Measurements from ENCODE around the gene RPTOR. TPM values are rescaled to one million over a fixed set of nuclear protein-coding genes. Genes with fewer than 3 reads are reported as not detected.
A peak's percentile ranks its signal among the peaks of the same experiment; 100 is the strongest.

The RPTOR gene
- total RNA-seq, 2 experiments from 2014 or later = 48.7 to 58.2 TPM

DNA sequence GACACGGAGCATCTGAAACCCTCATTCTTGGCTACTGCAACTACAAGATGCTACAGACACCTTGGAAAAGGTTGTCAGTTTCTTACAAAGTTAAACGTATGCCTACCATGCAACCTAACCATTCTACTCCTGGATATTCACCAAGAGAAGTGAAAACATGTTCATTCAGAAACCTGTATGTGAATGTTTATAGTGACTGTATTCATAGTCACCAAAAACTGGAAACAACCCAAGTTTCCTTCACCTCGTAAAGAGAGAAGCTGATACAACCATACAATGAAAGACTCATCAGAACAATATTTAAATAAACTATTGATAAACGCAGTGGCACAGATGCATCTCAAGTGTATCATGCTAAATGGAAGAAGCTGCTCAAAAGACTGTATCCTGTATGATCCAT is 391.6 kb downstream of the RPTOR start:
- POLR2A ChIA-PET = no interaction called here
- Mint-ChIP-seq H3K9me3 (no peaks in the 10 kb centered on the region), H3K27me3 (no peaks in the 10 kb centered on the region), H3K4me3 (no peak overlapping the region), H3K36me3 (ENCODE audit: low read depth) (peaks cover 12% of the 10 kb centered on the region), H3K4me1 (peaks cover 43% of the 10 kb centered on the region), H3K27ac (no peak overlapping the region)
- CTCF ChIA-PET = interaction anchor here (1.0 kb wide), 1 partner anchor 361 kb away, joined by 4 read pairs; no protein-coding TSS in a partner anchor
- no peak for DNase-seq

DNA sequence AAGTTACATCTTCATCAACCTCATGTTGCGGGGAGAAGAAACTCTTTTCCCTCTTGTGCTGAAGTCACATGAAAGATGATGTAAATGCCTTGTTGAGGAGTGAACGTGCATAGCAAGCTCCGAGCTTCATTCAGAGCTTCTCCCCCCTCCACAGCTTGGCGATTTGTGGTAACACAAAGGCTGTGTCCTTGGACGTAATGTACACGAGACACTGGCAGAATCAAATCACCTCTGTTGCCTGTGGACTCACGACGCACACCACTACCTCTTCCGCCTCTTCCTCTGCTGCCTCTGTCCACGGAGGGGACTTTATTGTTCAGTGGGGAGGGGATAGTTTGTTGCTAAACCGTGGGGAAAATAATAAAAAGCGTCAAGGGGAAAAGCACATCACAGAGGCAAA is 392.1 kb downstream of the RPTOR start:
- no peak for DNase-seq
- ChIA-PET POLR2A (no interaction called here), CTCF (interaction anchor here (1.0 kb wide), 1 partner anchor 361 kb away, joined by 4 read pairs; no protein-coding TSS in a partner anchor)
- H3K27ac Mint-ChIP-seq = peak overlapping the region; percentile 48
- H3K9me3 Mint-ChIP-seq = no peaks in the 10 kb centered on the region
- H3K36me3 Mint-ChIP-seq (ENCODE audit: low read depth) = peaks cover 12% of the 10 kb centered on the region
- H3K4me1 Mint-ChIP-seq = peaks cover 43% of the 10 kb centered on the region
- no peaks in the 10 kb centered on the region for H3K27me3 Mint-ChIP-seq
- H3K4me3 Mint-ChIP-seq = no peak overlapping the region

DNA sequence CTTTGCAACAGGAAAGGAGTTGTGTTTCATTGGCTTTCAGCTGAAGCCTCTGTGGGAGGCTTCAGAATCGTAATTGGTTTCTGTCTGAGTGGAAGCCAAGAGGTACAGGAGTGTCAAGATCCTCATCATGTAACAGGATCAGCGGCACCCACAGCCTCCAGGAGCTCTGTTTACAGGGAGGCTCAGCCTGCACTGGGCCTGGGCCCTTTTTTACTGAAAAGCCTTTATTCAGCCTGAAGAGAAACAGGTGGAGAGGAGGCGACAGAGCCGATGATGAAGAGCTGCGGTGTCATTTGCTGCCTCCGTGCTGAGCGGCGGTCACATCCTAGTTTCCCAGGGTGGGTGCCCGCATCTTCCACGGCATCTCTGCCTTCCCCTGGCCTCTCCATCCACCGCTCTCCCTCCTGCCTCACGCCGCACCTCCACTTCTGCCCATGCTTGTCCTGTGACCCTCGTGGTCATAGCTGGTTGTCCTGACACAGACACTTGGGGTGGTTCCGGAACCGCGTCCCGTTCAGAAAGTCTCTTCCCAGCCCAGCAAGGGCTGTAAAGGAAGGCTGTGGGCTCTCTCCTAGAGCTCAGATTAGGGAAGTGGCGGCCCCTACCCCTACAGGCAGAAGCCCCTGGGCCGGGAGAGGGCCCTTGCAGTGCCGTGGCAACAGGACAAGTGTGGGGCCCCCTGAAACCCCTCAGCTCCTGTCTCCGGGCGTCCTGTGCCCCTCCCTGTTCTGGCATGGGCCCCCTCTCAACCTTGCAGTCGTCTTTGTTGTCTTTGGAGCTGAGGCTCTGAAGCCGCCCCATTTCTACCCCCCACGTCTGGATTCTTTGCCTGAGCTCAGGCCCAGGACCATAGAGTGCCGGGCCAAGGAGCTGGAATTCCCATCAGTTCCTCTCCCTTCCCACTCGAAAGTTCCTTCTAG is 393.1 kb downstream of the RPTOR start:
- DNase-seq = no peak
- ChIA-PET CTCF (interaction anchor here (0.5 to 1.5 kb wide), 5 partner anchors 9 to 362 kb away, joined by 3 to 7 read pairs (median 4); no protein-coding TSS in a partner anchor), POLR2A (no interaction called here)
- no peak overlapping the region for H3K4me3 Mint-ChIP-seq
- H3K4me1 Mint-ChIP-seq = peaks cover 45% of the 10 kb centered on the region
- no peaks in the 10 kb centered on the region for H3K27me3 Mint-ChIP-seq
- peaks cover 18% of the 10 kb centered on the region for H3K36me3 Mint-ChIP-seq (ENCODE audit: low read depth)
- peak overlapping the region; percentile 88 for H3K27ac Mint-ChIP-seq
- H3K9me3 Mint-ChIP-seq = no peaks in the 10 kb centered on the region

DNA sequence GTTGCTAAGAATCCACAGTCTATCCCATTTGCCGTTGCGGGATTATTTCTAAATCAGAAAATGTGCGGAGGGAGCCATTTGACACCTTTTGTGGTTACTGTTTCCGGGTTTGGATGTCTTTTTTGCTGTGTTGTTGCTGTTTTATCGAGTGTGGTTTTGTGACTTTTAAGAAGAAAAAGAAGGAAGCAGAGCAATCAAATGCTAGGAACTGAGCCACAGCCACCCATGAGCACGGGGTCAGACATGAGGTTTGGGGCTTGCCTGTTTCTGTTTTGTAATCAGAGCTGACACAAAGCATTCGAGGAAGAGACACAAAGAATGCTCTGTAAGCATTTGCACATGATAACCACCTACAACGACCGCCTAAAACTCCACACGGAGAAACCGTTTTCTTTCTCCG is 393.9 kb downstream of the RPTOR start:
- H3K36me3 Mint-ChIP-seq (ENCODE audit: low read depth) = peaks cover 18% of the 10 kb centered on the region
- peak overlapping the region; percentile 51 for H3K4me3 Mint-ChIP-seq
- ChIA-PET POLR2A (interaction anchor here (0.6 kb wide), 1 partner anchor 25 kb away, joined by 3 read pairs; no protein-coding TSS in a partner anchor), CTCF (interaction anchor here (0.7 to 1.5 kb wide), 2 partner anchors 10 to 25 kb away, joined by 3 to 7 read pairs; no protein-coding TSS in a partner anchor)
- H3K27ac Mint-ChIP-seq = peak overlapping the region; percentile 88
- no peaks in the 10 kb centered on the region for H3K27me3 Mint-ChIP-seq
- peaks cover 45% of the 10 kb centered on the region for H3K4me1 Mint-ChIP-seq
- DNase-seq = peak; percentile 85
- no peaks in the 10 kb centered on the region for H3K9me3 Mint-ChIP-seq

DNA sequence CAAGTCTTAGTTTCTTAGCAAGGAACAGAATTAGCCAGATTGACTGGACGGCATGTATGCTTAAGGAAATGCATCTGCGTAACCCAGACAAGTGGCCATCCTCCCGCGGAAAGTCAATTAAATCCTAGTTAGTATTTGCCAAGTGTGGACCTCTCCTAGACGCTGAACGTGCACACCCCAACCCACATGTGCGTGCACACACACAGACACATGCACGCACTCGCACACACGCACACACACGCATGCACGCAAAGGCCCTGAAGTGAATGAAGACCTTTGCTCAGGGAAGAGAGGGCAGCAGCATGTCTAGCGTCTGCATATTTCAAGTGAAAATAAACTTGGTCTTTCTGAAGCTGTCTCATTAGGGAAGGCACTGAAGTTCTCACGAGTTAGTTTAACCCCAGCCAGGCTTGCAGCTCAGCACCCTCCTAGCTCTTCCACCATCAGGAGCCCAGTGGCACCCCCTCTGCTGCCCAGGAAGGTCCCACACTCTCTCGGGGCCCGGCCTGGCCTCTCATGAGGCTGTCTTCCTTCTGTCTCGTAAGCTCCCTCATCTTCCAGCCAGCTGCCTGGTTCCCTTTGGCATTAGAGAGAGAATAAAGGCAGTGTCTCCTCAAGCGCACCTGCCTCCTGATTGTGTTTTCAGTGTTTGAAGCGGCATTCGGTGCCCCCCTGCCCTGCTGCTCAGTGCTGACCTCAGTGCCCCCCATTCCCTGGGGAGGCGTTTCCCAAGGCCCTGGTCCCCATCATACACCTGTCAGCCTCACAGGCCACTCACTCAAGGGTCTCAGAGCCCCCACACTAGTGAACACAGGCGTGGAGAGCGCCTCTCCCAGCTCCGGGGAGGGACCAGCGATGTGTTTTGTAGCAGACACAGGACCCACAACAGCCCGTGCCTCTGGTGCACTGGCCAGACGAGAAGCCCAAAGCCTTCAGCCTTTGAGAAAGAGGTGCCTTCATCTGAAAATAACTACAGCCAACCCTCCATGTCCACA is 394.8 kb downstream of the RPTOR start:
- H3K4me3 Mint-ChIP-seq = peak overlapping the region; percentile 51
- CTCF ChIA-PET = interaction anchor here (1.4 to 1.5 kb wide), 3 partner anchors 11 to 485 kb away, joined by 3 to 7 read pairs (median 5); no protein-coding TSS in a partner anchor

DNA sequence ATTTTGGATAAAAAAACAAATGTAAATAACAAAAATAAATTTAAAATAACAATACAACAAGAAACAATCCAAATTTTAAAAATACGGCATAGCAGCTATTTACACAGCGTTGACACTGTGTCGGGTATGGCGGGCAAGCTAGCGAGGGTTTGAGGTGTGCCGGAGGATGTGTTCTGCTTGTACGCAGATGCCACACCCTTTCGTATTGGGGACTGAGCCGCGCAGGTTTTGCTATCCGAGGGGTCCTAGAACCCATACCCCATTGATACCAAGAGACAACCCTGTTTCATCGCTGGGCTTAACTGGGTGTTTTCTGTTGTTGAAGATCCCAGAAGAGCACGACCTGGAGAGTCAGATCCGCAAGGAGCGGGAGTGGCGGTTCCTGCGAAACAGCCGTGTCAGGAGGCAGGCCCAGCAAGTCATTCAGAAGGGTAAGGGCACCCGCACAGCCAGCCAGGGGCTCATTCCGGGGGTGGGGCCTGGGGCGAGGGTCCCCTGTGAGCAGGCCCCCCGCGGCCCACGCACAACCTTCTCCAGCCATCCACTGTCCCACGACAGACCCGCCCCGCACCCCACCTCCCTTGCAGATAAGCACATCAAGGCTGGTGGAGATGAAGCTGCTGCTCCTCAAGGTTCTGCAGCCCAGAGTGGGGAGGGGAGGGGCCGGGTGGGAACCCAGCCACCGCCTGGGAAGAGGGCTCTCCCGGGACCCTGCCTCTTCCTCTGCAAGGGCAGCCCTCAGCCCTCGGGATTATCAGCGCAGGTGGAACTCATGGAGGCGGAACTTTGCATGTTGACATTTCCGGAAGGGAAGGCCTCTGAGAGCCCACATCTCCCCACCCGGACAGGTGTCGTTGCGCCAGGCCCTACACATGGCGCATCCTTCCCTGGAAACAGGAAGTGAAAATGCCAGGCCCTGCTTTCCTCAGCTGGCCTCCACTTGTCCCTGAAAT is 395.8 kb downstream of the RPTOR start:
- no peak for DNase-seq
- Mint-ChIP-seq H3K36me3 (ENCODE audit: low read depth) (peaks cover 23% of the 10 kb centered on the region), H3K27ac (no peak overlapping the region), H3K4me1 (peaks cover 45% of the 10 kb centered on the region), H3K27me3 (no peaks in the 10 kb centered on the region), H3K9me3 (no peaks in the 10 kb centered on the region), H3K4me3 (no peak overlapping the region)
- CTCF ChIA-PET = interaction anchor here (1.4 kb wide), 2 partner anchors 41 to 486 kb away, joined by 3 to 5 read pairs; no protein-coding TSS in a partner anchor
- POLR2A ChIA-PET = no interaction called here

More for the DNA sequence above, 394.8 kb downstream of the RPTOR start:
- H3K4me1 Mint-ChIP-seq = peaks cover 45% of the 10 kb centered on the region
- H3K27me3 Mint-ChIP-seq = no peaks in the 10 kb centered on the region
- POLR2A ChIA-PET = interaction anchor here (0.6 kb wide), 1 partner anchor 26 kb away, joined by 3 read pairs; no protein-coding TSS in a partner anchor
- DNase-seq = no peak
- H3K9me3 Mint-ChIP-seq = no peaks in the 10 kb centered on the region
- H3K36me3 Mint-ChIP-seq (ENCODE audit: low read depth) = peaks cover 23% of the 10 kb centered on the region
- H3K27ac Mint-ChIP-seq = peak overlapping the region; percentile 88

DNA sequence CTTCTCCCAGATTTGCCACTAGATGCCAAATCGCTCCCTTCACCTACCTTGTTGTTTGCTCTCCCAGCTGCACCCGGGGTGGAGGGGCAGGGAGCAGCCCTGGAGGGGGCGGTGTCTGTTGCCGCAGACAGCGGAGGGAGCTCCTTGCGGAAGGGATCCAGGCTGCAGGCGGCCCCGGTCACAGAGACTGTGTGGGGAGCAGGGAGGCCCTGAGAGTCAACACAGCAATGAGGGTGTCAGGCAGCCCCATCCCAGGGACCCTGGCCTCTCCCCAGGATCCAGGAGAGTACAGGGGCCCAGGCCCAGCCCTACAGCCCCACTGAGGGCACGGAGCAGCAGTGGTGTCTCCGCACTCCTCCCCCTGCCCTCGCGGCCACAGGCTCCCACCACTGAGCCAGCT is 396.5 kb downstream of the RPTOR start:
- H3K36me3 Mint-ChIP-seq (ENCODE audit: low read depth) = peaks cover 28% of the 10 kb centered on the region

DNA sequence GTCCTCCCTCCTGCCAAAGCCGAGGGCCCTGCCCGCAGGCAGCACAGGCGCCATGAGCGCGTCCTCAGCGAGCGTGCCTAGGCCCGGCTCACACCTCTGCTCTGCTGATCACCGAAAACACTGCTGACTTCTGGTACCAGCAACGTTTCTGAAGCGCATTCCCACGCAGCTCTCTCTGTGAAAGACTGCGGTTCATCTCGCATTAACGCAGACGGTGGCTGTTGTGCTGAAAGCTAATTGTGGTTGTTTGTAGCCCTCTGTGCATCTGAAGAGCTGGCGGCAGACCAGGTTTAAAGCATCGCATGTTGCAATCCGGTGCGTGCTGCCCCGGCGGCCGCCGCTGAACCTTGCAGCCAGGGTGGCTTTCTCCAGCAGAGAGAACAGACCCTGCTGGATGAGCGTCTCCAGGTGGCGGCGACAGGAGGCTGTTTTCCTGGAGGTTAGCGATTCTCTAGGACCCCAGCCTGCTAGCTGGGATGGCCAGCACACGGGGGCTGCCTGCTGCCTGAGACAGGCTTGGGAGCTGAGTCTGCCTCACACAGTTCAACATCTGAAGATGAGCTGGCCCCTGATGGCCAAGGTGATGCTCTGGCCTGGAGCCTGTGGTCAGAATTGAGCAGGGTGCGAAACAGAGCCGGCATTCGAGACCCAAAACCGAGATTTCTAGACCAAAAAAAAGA is 397.2 kb downstream of the RPTOR start:
- POLR2A ChIA-PET = no interaction called here
- DNase-seq = no peak
- H3K27ac Mint-ChIP-seq = no peak overlapping the region
- no peaks in the 10 kb centered on the region for H3K27me3 Mint-ChIP-seq
- peaks cover 37% of the 10 kb centered on the region for H3K4me1 Mint-ChIP-seq
- peaks cover 35% of the 10 kb centered on the region for H3K36me3 Mint-ChIP-seq (ENCODE audit: low read depth)
- CTCF ChIA-PET = no interaction called here
- no peaks in the 10 kb centered on the region for H3K9me3 Mint-ChIP-seq
- no peak overlapping the region for H3K4me3 Mint-ChIP-seq

More for the DNA sequence above, 396.5 kb downstream of the RPTOR start:
- Mint-ChIP-seq H3K4me1 (peaks cover 39% of the 10 kb centered on the region), H3K27ac (no peak overlapping the region), H3K4me3 (no peak overlapping the region), H3K9me3 (no peaks in the 10 kb centered on the region), H3K27me3 (no peaks in the 10 kb centered on the region)
- POLR2A ChIA-PET = no interaction called here
- CTCF ChIA-PET = interaction anchor here (1.4 kb wide), 1 partner anchor 42 kb away, joined by 3 read pairs; no protein-coding TSS in a partner anchor
- DNase-seq = no peak

DNA sequence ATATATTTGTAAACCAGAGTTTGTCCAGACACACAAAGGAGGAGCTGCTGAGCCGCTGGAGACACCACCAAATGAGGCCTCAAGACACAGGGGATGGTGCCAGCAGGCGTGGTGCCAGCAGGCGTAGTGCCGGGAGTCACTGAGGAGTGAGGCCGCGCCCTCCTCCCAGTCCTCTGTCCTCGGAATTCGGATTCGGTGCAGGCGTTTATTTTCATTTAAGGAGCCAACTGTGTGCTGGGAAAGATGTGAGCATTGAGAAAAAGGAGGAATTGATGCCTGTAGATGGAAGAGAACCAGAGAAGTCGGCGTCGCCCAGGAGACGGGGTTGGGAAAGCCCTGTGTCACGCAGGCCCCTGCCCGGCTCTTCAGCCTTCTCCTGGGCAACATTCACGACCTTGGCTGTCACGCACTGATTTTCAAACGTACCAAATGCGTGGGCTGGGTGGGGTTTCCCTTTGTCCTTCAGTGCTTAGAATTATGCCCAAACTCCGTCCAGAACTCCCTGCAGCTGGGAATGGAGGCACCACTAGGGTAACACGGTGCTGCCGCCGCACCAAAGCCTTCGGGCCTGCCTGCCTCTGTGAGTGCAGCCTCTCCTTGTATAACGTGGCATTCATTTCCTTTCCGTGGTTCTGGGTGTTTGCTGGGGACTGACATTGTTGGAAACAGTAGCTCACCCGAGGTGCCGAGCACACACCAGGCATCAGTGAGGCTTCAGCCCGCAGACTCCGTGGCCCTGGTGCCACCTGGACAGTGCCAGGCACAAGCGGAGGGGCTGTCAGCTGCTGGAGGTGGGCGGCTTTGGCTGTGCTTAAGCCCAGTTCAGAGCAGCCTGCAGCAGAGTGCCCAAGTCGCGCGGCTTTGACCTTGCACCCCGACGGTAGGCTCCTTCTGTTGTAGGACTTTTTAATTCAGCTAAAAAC is 398.0 kb downstream of the RPTOR start:
- Mint-ChIP-seq H3K36me3 (ENCODE audit: low read depth) (peaks cover 39% of the 10 kb centered on the region), H3K4me1 (peaks cover 33% of the 10 kb centered on the region), H3K27me3 (no peaks in the 10 kb centered on the region), H3K27ac (no peak overlapping the region), H3K4me3 (no peak overlapping the region), H3K9me3 (no peaks in the 10 kb centered on the region)
- CTCF ChIA-PET = interaction anchor here (2.0 kb wide), 1 partner anchor 13 kb away, joined by 7 read pairs; no protein-coding TSS in a partner anchor
- POLR2A ChIA-PET = no interaction called here
- no peak for DNase-seq

DNA sequence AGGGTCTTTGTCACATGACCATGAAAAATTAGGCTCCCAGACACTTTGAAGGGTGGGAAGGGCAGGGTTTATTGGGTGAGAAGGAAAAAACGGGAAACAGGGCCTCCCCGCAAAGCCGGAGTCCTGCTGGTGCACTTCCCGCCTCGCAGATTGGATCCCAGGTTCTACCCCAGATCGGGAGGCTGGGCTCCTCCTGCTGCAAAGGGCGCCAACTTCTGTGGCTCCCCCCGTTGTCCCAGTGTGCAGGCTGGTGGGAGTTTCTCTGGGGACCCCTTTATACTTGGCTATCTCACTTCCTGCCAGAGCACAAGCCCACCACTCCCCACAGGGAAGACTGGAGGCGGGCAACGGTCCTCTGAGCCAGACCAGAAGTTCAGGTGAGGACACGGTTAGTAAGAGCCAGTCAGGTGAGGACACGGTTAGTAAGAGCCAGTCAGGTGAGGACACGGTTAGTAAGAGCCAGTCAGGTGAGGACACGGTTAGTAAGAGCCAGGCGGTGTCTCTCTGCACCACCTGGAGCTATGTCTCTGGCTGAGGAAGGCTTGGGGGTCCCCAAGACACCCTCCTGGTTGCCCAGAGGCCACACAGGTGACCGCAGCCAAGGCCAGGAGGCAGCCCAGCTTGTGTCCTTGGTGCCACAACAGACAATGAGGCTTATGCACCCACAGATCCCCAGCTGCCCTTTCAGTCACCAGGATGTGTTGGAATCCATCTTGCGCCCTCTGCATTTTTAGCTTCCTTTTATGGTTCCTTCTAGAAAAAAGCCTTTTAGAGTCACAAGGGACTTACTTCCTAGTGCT is 398.9 kb downstream of the RPTOR start:
- no peaks in the 10 kb centered on the region for H3K9me3 Mint-ChIP-seq
- H3K27me3 Mint-ChIP-seq = no peaks in the 10 kb centered on the region
- ChIA-PET CTCF (interaction anchor here (1.0 to 2.0 kb wide), 2 partner anchors 14 to 210 kb away, joined by 3 to 7 read pairs; no protein-coding TSS in a partner anchor), POLR2A (no interaction called here)
- H3K27ac Mint-ChIP-seq = no peak overlapping the region
- H3K4me1 Mint-ChIP-seq = peaks cover 24% of the 10 kb centered on the region
- H3K4me3 Mint-ChIP-seq = no peak overlapping the region
- peaks cover 35% of the 10 kb centered on the region for H3K36me3 Mint-ChIP-seq (ENCODE audit: low read depth)
- DNase-seq = no peak

Data from activated CD4-positive, alpha-beta T cell treated with anti-CD3 and anti-CD28 coated beads, Interleukin-2, amount 10 ng/mL, durations not matched to agents 7 days and 5 days (primary cell).